Body of pancreas (tissue), 4 donors: ENCODE results near the gene DNM3. TPM values are rescaled to one million over a fixed set of nuclear protein-coding genes. Genes with fewer than 3 reads are reported as not detected.

Source experiments
- ATAC-seq: fragments of 150-250 bp; one replicate; pipeline ENCODE4 v1.9.1; 2016
- DNase-seq, 4 donors: peaks; one replicate each; pipeline ENCODE4 v3.0.0-alpha.2; 2019
- H3K27ac ChIP-seq, 4 donors: fragments of 200-600 bp; sonication (generic); 1 replicate in 3 of 4; 2 replicates in 1 of 4; pipeline versions ENCODE4 v1.5.1 to v1.6.1; 2016 to 2019; ENCODE audit warnings: mild to moderate bottlenecking in 1 of 4, mixed read lengths in 1 of 4, moderate library complexity in 1 of 4
- H3K27me3 ChIP-seq, 2 donors: fragments of 200-600 bp; sonication (generic); one replicate each; pipeline ENCODE4 v1.6.0; 2016; ENCODE audit warnings: mild to moderate bottlenecking in 1 of 2
- H3K36me3 ChIP-seq, 2 donors: fragments of 200-600 bp; sonication (generic); replicated peaks in 1 of 2; 2 replicates each; pipeline ENCODE4 v1.5.1; 2016; ENCODE audit warnings: low read depth in 2 of 2; ENCODE audit not compliant: insufficient read depth in 1 of 2
- H3K4me1 ChIP-seq: fragments of 200-600 bp; sonication (generic); one replicate; pipeline ENCODE4 v1.6.0; 2016
- H3K4me3 ChIP-seq, 2 donors: fragments of 200-600 bp; sonication (generic); 1 replicate in 1 of 2; 2 replicates in 1 of 2; pipeline ENCODE4 v1.5.1; 2016 to 2019
- H3K9me3 ChIP-seq, 3 donors: fragments of 200-600 bp; sonication (generic); 1 replicate in 2 of 3; 2 replicates in 1 of 3; pipeline ENCODE4 v1.5.1; 2016
- POLR2A ChIP-seq, 3 donors: fragments of 450-650 bp; IDR thresholded peaks; one replicate each; pipeline ENCODE4 v1.6.1; 2016; ENCODE audit warnings: antibody characterized with exemption in 3 of 3, mild to moderate bottlenecking in 2 of 3
- whole genome bisulfite sequencing, 2 donors: methylation state at CpG; one replicate each; pipeline ENCODE4 v1.1.5; 2017; 5-methylcytosine and 5-hydroxymethylcytosine counted together
- intact Hi-C: fragments of 100-400 bp; cut with DNase I; formaldehyde crosslinking; loops from one replicate; pipeline ENCODE4 v1.15.1; 2023
- total RNA-seq, 2 donors: library from RNA; depleted of rRNA; stranded (reverse); fragments of >200 nt; gene quantifications; one replicate each; pipeline ENCODE4 v1.1.0, GENCODE V29; 2016
- TF ChIP-seq, protein P1 (sequence below), 7 experiments: fragments of 450-650 bp in 4 of 7; fragments of 200-600 bp in 3 of 7; sonication (generic) in 3 of 7; IDR thresholded peaks; one replicate each; pipeline ENCODE4 v1.5.1; 2016 to 2019; ENCODE audit warnings: antibody characterized with exemption in 7 of 7

The DNM3 gene
- total RNA-seq, 2 donors from 2014 or later: 2.9 to 4.0 TPM

- Histone ChIP-seq H3K27ac (no peak overlapping the region), H3K9me3 (no peaks in the 10 kb centered on the region), H3K4me1 (no peaks in the 10 kb centered on the region), H3K36me3 (no peaks in the 10 kb centered on the region), H3K27me3 (no peaks in the 10 kb centered on the region), H3K4me3 (no peak overlapping the region)
- no peak for TF ChIP-seq POLR2A (IDR thresholded peaks at IDR 0.05)
- TF ChIP-seq, protein P1, sequence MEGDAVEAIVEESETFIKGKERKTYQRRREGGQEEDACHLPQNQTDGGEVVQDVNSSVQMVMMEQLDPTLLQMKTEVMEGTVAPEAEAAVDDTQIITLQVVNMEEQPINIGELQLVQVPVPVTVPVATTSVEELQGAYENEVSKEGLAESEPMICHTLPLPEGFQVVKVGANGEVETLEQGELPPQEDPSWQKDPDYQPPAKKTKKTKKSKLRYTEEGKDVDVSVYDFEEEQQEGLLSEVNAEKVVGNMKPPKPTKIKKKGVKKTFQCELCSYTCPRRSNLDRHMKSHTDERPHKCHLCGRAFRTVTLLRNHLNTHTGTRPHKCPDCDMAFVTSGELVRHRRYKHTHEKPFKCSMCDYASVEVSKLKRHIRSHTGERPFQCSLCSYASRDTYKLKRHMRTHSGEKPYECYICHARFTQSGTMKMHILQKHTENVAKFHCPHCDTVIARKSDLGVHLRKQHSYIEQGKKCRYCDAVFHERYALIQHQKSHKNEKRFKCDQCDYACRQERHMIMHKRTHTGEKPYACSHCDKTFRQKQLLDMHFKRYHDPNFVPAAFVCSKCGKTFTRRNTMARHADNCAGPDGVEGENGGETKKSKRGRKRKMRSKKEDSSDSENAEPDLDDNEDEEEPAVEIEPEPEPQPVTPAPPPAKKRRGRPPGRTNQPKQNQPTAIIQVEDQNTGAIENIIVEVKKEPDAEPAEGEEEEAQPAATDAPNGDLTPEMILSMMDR (IDR thresholded peaks at IDR 0.05): no peak
- intact Hi-C loops: no loop called here
- DNase-seq (no peak), ATAC-seq (no peak)
- WGBS, 2 donors: 67 to 72% methylated on average over 5 of the region's 5 CpGs
Observed at GRCh38 chr1:171919891-171920887, 78.9 kb downstream of the DNM3 start.

GRCh38 chr1:171922999-171923398 is 81.7 kb downstream of the DNM3 start:
- ATAC-seq: no peak
- no peaks in the 10 kb centered on the region for H3K27me3 ChIP-seq
- H3K4me1 ChIP-seq: no peaks in the 10 kb centered on the region
- TF ChIP-seq POLR2A (IDR thresholded peaks at IDR 0.05): no peak
- TF ChIP-seq, protein P1 (IDR thresholded peaks at IDR 0.05): no peak
- no peaks in the 10 kb centered on the region for H3K9me3 ChIP-seq
- DNase-seq: no peak
- no peak overlapping the region for H3K27ac ChIP-seq
- H3K4me3 ChIP-seq: no peak overlapping the region
- intact Hi-C loops: no loop called here
- no peaks in the 10 kb centered on the region for H3K36me3 ChIP-seq
- WGBS, 2 donors: 61 to 81% methylated on average over 2 of the region's 2 CpGs

DNA sequence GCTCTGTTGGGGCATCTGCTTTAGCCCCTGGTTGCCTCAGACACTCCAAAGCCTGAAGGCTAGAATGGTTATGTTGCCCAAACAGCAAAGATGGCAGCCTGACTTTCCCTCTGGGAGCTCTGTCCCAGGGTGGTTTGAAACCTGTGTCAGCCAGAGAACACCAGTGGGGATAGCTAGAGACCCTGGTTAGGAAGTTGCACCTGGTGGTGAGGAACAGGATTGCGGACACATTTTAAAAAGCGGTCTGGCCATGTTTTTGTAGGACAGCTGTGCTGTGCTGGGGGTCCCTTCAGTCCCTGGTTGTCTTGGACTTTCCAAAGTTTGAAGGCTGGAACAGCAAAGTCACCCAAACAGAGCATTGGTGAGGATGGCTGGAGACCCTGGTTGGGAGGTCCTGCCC is 87.8 kb downstream of the DNM3 start:
- TF ChIP-seq, protein P1 (IDR thresholded peaks at IDR 0.05): no peak
- TF ChIP-seq POLR2A (IDR thresholded peaks at IDR 0.05): no peak
- Histone ChIP-seq H3K36me3 (no peaks in the 10 kb centered on the region), H3K9me3 (no peaks in the 10 kb centered on the region), H3K27ac (no peak overlapping the region), H3K4me3 (no peak overlapping the region), H3K4me1 (no peaks in the 10 kb centered on the region), H3K27me3 (no peaks in the 10 kb centered on the region)
- WGBS, 2 donors: 90 to 95% methylated on average over 2 of the region's 2 CpGs
- ATAC-seq: no peak
- DNase-seq: no peak
- intact Hi-C loops: no loop called here

GRCh38 chr1:171931752-171932151 is 90.5 kb downstream of the DNM3 start:
- H3K27ac ChIP-seq: no peak overlapping the region
- DNase-seq (no peak), ATAC-seq (no peak)
- no peaks in the 10 kb centered on the region for H3K9me3 ChIP-seq
- no peak for TF ChIP-seq POLR2A (IDR thresholded peaks at IDR 0.05)
- H3K27me3 ChIP-seq: no peaks in the 10 kb centered on the region
- H3K4me1 ChIP-seq: no peaks in the 10 kb centered on the region
- H3K4me3 ChIP-seq: no peak overlapping the region
- no peaks in the 10 kb centered on the region for H3K36me3 ChIP-seq
- intact Hi-C loops: no loop called here

- H3K4me1 ChIP-seq: no peaks in the 10 kb centered on the region
- H3K4me3 ChIP-seq: no peak overlapping the region
- 62 to 67% methylated on average over 3 of the region's 3 CpGs for WGBS, 2 donors
- no peak overlapping the region for H3K27ac ChIP-seq
- DNase-seq (no peak), ATAC-seq (no peak)
- TF ChIP-seq POLR2A (IDR thresholded peaks at IDR 0.05): no peak
- TF ChIP-seq, protein P1 (IDR thresholded peaks at IDR 0.05): no peak
- H3K9me3 ChIP-seq: no peaks in the 10 kb centered on the region
- intact Hi-C loops: no loop called here
- H3K27me3 ChIP-seq: no peaks in the 10 kb centered on the region
- H3K36me3 ChIP-seq: no peaks in the 10 kb centered on the region
Observed at GRCh38 chr1:171934664-171935063, 93.4 kb downstream of the DNM3 start.
